NCI-H146 treated with DMSO at 0.1 percent for 48 hours (cell line): ENCODE data around the gene SWI5.
"Not testable (repeated sequence)": the region's sequence is repeated elsewhere in the genome, so short reads cannot be mapped to it uniquely, and the experiment has no call there.

Experiments
- DNase-seq: peaks from one replicate; lab custom pipeline; 2025; ENCODE audit not compliant: unreplicated experiment; lab: John Stamatoyannopoulos, UW

Gene SWI5

GRCh38 chr9:128276574-128277270 is 646 bp downstream of the SWI5 start:
- no peak for DNase-seq

DNA sequence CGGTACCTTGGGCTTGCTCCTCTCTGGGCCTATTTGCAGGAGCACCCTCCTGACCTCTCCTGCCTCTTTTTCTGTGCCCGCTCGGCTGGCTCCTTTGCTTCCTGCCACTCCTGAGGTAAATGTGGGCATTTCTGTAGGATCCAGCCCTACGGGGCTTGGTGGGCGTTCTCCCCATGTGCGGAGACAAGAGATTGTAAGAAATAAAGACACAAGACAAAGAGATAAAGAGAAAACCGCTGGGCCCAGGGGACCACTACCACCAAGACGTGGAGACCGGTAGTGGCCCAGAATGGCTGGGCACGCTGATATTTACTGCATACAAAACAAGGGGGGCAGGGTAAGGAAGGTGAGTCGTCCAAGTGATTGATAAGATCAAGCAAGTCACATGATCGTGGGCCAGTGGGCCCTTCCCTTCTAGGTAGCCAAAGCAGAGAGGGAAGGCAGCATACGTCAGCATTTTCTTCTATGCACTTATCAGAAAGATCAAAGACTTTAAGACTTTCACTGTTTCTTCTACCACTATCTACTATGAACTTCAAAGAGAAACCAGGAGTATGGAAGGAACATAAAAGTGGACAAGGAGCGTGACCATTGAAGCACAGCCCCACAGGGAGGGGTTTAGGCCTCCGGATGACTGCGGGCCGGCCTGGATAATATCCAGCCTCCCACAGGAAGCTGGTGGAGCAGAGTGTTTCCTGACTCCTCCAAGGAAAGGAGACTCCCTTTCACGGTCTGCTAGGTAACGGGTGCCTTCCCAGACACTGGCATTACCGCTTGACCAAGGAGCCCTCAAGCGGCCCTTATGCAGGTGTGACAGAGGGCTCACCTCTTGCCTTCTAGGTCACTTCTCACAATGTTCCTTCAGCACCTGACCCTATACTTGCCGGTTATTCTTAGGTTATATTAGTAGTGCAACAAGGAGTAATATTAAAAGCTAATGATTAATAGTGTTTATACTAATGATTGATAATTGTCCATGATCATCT is 3.3 kb downstream of the SWI5 start:
- DNase-seq: not testable (repeated sequence)

- DNase-seq: no peak
Observed at GRCh38 chr9:128280084-128280622, 4.1 kb downstream of the SWI5 start.

DNA sequence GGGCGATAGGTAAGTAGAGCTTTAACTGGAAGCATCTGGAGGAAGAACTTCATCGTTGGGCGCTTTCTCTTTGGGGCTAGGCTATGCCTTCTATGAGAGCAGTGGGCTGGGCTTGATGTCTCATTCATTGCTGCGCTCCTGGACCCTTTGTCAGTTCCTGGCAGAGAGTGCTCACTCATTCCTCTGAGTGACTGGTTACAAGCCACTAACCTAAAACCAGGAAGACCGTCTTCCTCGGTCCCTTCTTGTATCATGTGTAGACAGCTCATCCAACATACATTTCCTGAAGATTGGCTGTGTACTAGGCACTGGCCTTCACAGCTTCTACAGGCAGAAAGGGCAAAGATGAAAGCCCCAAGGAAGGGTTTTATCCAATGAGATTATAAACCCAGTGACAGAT is 6.4 kb downstream of the SWI5 start:
- no peak for DNase-seq

GRCh38 chr9:128285033-128285784 is 9.1 kb downstream of the SWI5 start:
- no peak for DNase-seq

DNA sequence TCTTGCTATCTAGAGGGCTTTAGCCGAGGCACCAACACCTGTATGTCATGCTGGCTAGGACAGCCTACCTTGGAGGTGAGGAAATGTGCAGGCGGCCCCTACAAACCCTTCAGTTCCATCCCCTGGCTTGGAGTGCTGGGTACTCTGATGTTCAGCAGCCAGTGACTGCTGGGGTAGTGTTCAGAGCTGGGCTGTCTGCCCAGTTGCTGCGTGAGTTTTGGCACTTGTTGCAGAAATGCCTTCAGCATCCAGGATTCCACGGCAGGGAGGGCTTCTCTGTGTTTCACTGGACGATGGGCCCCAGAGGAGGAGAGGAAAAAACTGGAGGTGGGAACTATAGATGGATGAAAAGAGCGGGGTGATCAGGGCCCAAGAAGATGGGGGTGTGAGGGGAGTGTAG is 10.4 kb downstream of the SWI5 start:
- no peak for DNase-seq

DNA sequence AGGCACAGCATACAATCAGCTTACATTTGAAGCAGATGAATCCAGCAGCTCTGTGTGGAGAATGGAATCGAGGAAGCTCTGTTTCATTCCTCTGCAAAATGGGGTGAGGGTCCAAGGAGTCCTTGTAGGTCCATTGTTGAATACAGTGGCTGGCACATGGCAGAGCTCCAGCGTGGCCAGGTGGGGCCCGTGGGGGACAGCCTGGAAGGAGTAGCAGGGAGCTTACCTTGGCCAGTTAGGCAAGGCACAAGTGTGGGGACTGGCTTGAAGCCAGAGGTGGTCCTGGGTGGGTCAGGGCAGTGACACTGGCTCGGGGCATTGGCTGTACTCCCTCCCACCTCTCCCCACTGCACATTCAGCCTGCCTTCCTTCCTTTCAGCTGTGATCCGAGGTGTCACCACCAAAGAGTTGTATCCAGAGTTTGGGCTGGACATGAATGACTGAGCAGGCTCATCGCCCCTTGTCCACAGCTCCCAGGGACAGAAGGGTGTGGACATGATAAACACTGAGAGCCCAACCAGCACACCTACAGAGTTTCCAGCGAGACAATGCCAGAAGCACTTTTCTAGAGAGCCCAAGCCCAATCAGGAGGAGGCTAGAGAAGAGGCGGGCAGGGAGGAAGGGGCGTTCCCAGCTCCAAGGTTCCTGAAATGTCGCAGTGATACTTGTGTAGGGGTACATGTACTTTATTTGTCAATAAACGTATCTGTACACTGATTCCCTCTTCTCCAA is 12.4 kb downstream of the SWI5 start:
- no peak for DNase-seq

GRCh38 chr9:128292009-128292408 is 15.9 kb downstream of the SWI5 start:
- no peak for DNase-seq

DNA sequence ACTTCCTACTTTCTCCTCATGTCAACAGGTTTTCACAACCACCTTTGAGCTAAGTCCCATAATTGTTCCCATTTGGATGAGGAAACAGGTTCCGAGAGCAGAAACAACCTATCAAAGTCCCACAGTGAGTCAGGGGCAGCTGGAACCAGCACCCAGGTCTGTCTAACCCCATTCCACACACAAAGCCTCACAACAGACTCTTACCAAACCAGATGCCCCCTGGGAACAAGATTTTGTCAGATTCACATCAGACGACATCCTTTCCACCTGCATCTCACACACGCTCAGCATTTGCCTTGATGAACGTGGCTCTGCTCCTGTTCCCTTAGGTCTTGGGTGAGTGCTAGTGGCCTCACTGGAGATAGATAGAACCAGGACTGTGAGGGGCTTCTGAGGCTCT is 17.0 kb downstream of the SWI5 start:
- no peak for DNase-seq

GRCh38 chr9:128294142-128294541 is 18.1 kb downstream of the SWI5 start:
- no peak for DNase-seq

GRCh38 chr9:128296340-128297220 is 20.5 kb downstream of the SWI5 start:
- no peak for DNase-seq

DNA sequence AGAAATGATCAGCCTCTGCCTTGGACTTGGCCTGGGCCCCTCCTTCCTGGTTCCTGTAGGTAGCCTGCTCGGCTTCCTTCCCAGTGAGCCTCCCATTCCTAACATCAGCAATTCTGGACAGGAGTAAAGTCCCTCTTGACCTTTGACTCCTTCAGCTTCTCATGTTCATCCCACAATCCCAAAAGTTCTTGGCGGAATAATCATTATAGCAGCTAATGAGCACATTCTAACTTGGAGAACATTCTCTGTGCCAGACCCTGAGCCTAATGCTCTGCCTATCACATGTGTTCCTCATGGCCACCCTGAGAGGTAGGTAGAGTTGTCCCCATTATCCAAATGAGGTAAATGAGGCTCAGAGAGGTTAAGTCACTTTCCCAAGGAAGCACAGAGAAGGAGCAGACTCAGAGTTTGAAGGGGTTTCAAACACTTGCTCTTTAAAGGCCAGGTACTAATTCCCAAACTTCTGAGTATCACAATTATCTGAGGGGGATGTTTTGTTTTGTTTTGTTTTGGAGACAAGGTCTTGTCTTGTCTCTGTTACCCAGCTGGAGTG is 21.2 kb downstream of the SWI5 start:
- no peak for DNase-seq

DNA sequence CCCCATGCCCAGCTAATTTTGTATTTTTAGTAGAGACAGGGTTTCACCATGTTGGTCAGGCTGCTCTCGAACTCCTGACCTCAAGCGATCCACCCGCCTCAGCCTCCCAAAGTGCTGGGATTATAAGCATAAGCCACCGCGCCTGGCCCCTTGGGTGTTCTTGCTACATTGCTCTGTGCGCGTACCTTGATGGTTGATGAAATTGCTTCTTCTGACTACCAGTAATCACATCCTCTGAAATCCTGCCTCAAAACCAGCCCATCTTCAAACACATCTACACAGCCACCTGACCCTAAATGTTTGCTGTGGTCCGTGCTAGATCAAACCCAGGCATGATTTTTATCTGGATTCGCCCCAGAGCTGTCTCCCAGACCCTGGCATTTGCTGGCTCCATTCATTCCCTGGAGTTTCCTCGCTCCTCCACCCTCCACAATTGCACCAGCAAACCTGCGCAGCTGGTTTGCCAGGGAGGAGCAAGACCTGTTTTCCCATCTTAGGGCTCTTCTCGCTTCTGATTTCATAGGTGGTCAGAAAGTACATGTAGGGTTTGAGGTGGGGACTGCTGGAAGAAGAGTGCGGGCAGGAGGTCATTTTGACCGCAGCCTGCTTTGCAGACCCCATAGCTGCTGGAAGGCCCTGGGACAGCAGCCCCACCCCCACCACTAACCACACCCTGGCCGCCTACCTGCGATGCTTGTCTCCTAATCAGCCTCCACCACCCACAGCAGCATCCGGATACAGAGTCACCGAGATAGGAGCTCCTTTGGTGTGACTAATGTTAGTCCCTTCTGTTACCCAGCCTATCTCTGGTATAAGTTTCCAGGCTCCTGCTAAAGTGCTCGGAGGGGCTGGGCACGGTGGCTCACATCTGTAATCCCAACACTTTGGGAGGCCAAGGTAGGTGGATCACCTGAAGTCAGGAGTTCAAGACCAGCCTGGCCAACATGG is 22.7 kb downstream of the SWI5 start:
- no peak for DNase-seq

DNA sequence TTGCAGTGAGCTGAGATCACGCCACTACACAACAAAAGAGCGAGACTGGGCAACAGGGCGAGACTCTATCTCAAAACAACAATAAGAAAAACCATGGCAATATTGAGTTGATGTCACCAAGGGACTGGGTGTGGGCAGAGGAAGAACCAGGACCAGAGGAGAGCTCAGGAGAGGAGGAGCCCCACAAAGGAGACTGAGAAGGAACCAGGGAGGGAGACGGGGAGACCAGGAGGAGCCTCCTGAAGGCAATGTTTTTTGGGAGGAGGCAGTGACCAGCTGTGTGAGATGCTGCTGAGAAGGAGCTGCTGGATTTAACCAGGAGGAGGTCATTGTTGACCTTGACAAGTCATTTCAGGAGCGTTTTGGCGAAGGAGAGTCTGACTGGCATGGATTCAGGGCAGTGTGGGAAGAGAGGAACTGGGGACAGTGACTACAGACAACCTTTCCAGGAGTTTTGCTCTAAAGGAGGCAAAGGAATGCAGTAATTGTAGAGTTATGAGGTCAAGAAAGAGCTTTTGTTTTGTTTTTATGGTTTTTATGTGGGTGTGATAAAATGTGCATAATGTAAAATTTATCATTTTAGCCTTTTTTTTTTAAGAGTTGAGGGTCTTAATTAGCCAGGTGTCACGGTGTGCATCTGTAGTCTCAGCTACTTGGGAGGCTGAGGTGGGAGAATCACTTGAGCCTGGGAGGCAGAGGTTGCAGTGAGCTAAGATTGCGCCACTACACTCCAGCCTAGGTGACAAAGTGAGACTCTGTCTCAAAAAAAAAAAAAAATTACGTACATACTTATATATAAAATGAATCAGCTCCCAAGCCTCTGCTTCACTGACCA is 28.3 kb downstream of the SWI5 start:
- no peak for DNase-seq

- DNase-seq: no peak
Observed at GRCh38 chr9:128304971-128305288, 28.9 kb downstream of the SWI5 start.

DNA sequence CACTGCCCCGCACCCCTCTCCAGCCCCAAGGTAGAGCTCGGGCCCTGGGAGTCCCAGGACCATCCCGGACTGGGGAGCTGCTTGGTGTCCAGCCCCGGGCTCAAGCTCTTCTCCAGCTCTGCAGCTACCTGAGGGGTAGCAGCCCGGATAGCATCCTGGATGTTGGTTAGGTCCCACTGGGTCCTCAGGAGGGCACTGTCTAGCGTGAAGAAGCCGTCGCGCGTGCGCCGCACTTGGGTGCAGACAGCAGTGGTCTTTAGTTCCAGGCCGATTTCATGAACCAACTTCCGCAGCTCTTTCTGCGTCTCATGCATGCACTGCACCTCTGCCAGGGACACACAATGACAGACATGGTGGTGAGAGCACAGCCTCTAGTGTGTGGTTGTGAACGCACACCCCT is 33.5 kb downstream of the SWI5 start:
- DNase-seq: no peak

DNA sequence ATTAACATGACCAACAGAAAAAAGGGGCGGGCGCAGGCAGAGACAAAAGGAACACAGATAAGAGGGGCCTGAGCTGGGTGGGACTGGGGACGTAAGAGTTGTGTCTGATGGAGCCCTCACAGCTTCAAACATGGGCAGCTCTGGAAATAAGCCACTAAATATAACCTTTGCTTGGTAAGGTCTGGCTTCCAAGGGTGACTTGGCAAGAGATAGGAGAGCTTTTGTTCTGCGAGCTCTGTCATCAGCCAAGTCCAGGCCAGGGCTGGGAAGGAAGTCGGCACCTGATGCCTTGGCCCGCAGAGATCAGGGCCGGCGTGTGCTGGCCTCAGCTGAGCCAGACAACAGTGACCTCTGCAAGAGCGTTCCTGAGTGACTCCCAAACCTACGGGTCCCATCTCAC is 34.4 kb downstream of the SWI5 start:
- DNase-seq: no peak
